HL-60 (cell line): ENCODE data around the gene AP4S1.

Experiments used
- DNase-seq, 2 experiments: peaks; one replicate each; pipeline ENCODE4 v3.0.0-alpha.2; 2010 to 2020; ENCODE audit warnings: low read depth in 1 of 2, low spot score in 1 of 2
- H3K27ac ChIP-seq: fragments of 250-450 bp; sonication (Bioruptor Pico); replicated peaks from 2 replicates; pipeline ENCODE4 v1.5.1; 2020; ENCODE audit warnings: mild to moderate bottlenecking, moderate library complexity
- H3K27me3 ChIP-seq: fragments of 250-450 bp; sonication (Bioruptor Pico); 2 replicates; pipeline ENCODE4 v1.5.1; 2021; ENCODE audit warnings: mild to moderate bottlenecking, moderate library complexity; ENCODE audit not compliant: insufficient read depth, poor library complexity, severe bottlenecking
- H3K4me3 ChIP-seq: replicated peaks from 2 replicates; pipeline ENCODE4 v1.5.1; 2011; ENCODE audit warnings: mild to moderate bottlenecking, control low read depth, low read length; ENCODE audit not compliant: insufficient read depth
- GABPA ChIP-seq: IDR thresholded peaks from 2 replicates; pipeline ENCODE4 v1.6.1; 2012; ENCODE audit warnings: low read depth
- POLR2AphosphoS5 ChIP-seq: IDR thresholded peaks from 2 replicates; pipeline ENCODE4 v1.6.1; 2012; ENCODE audit warnings: low read depth
- SPI1 ChIP-seq: IDR thresholded peaks from 2 replicates; pipeline ENCODE4 v1.6.1; 2012; ENCODE audit warnings: low read depth, mild to moderate bottlenecking, borderline replicate concordance
- TF ChIP-seq, protein P1 (sequence below): IDR thresholded peaks from 2 replicates; pipeline ENCODE4 v1.6.1; 2012; ENCODE audit warnings: low read depth; ENCODE audit not compliant: insufficient replicate concordance
- TF ChIP-seq, protein P2 (sequence below): IDR thresholded peaks from one replicate; pipeline ENCODE4 v1.5.1; 2011; ENCODE audit warnings: low read length, control low read depth, inconsistent platforms; ENCODE audit not compliant: insufficient read depth

Gene AP4S1

DNA sequence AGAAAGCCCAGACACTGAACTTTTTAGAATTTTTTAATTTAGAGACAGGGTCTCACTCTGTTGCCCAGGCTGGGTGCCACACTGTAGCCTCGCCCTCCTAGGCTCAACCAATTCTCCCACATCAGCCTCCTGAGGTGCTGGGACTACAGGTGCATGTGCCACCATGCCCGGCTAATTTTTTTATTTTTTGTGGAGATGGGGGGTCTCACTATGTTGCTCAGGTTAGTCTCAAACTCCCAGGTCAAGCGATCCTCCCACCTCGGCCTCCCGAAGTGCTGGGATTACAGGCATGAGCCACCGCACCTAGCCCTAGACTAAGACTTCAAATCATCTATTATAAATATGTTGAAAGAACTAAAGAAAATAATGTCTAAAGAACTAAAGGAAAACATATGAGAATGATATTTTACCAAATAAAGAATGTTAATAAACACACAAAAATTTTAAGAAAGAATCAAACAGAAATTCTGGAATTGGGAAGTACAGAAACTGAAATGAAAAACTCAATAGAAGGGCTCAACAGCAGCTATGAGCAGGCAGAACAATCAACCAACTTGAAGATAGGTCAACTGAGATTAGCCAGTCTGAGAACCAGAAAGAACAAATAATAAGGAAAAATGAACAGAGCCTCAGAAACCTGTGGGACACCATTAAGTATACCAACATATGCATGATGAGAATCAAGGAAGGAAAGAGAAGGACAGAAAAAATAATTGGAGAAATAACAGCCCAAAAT lies 26.2 kb upstream of the AP4S1 start:
- DNase-seq = no peak
- Histone ChIP-seq H3K4me3 (no peak overlapping the region), H3K27me3 (no peaks in the 10 kb centered on the region), H3K27ac (no peak overlapping the region)
- TF ChIP-seq SPI1 (no peak), POLR2AphosphoS5 (no peak), GABPA (no peak)
- TF ChIP-seq, protein P1, sequence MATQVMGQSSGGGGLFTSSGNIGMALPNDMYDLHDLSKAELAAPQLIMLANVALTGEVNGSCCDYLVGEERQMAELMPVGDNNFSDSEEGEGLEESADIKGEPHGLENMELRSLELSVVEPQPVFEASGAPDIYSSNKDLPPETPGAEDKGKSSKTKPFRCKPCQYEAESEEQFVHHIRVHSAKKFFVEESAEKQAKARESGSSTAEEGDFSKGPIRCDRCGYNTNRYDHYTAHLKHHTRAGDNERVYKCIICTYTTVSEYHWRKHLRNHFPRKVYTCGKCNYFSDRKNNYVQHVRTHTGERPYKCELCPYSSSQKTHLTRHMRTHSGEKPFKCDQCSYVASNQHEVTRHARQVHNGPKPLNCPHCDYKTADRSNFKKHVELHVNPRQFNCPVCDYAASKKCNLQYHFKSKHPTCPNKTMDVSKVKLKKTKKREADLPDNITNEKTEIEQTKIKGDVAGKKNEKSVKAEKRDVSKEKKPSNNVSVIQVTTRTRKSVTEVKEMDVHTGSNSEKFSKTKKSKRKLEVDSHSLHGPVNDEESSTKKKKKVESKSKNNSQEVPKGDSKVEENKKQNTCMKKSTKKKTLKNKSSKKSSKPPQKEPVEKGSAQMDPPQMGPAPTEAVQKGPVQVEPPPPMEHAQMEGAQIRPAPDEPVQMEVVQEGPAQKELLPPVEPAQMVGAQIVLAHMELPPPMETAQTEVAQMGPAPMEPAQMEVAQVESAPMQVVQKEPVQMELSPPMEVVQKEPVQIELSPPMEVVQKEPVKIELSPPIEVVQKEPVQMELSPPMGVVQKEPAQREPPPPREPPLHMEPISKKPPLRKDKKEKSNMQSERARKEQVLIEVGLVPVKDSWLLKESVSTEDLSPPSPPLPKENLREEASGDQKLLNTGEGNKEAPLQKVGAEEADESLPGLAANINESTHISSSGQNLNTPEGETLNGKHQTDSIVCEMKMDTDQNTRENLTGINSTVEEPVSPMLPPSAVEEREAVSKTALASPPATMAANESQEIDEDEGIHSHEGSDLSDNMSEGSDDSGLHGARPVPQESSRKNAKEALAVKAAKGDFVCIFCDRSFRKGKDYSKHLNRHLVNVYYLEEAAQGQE = no peak
- TF ChIP-seq, protein P2, sequence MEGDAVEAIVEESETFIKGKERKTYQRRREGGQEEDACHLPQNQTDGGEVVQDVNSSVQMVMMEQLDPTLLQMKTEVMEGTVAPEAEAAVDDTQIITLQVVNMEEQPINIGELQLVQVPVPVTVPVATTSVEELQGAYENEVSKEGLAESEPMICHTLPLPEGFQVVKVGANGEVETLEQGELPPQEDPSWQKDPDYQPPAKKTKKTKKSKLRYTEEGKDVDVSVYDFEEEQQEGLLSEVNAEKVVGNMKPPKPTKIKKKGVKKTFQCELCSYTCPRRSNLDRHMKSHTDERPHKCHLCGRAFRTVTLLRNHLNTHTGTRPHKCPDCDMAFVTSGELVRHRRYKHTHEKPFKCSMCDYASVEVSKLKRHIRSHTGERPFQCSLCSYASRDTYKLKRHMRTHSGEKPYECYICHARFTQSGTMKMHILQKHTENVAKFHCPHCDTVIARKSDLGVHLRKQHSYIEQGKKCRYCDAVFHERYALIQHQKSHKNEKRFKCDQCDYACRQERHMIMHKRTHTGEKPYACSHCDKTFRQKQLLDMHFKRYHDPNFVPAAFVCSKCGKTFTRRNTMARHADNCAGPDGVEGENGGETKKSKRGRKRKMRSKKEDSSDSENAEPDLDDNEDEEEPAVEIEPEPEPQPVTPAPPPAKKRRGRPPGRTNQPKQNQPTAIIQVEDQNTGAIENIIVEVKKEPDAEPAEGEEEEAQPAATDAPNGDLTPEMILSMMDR = no peak

DNA sequence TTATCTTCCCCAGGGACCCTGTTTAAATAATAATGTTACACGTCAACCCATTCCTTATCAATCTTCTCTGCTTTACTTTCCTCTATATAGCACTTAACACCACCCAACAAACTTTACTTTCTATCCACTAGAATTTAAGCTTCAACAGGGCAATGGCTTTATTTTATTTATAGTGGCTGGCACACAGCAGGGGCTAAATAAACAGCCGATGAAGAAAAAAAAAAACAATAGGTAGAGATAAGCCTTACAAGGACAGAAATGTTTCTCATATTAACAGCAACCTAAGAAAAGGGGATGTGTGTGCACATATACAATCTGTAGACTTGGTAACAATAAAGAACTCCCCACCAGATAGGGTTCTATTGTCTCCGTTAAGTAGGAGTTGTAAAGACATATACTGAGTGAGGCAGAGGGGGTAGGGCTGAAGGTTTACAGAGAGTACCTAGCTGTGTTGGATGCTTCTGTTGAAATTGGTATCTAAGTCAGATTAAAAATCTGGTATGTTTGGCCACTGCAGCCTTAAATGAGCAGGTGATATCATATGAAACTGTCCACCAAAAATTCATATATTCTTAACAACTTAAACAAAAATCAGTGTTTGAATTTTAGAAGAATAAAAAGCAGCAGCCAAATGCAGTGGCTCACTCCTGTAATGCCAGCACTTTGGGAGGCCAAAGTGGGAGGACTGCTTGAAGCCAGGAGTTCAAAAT lies 24.7 kb upstream of the AP4S1 start:
- Histone ChIP-seq H3K27me3 (no peaks in the 10 kb centered on the region), H3K27ac (no peak overlapping the region), H3K4me3 (no peak overlapping the region)
- no peak for DNase-seq
- no peak for TF ChIP-seq POLR2AphosphoS5
- TF ChIP-seq, protein P2 = no peak
- TF ChIP-seq SPI1 = no peak
- TF ChIP-seq, protein P1 = no peak
- no peak for TF ChIP-seq GABPA

DNA sequence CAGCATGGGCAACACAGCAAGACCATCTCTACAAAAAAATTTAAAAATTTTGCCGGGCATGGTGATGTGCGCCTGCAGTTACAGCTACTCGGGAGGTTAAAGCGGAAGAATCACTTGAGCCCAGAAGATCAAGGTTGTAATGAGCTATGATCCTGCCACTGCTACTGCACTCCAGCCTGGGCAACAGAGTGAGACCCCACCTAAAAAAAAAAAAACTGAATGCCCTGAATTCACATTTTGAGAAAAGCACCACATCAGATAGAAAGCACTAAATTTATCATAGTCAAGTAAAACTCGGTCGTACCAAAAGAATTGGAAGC lies 24.1 kb upstream of the AP4S1 start:
- DNase-seq = no peak

More for the DNA sequence above, 24.1 kb upstream of the AP4S1 start:
- TF ChIP-seq POLR2AphosphoS5 (no peak), GABPA (no peak), SPI1 (no peak)
- TF ChIP-seq, protein P2 = no peak
- TF ChIP-seq, protein P1 = no peak
- no peak overlapping the region for H3K27ac ChIP-seq
- H3K27me3 ChIP-seq = no peaks in the 10 kb centered on the region
- no peak overlapping the region for H3K4me3 ChIP-seq
